Large intestine (tissue), 3 donors: Measurements from ENCODE around the gene FAM241A. TPM values are rescaled to one million over a fixed set of nuclear protein-coding genes. Genes with fewer than 3 reads are reported as not detected.

ENCODE experiments used
- DNase-seq, 2 donors: peaks; one replicate each; pipeline versions ENCODE4 v3.0.0 to v3.0.0-alpha.2; 2013
- H3K27ac ChIP-seq: one replicate; pipeline ENCODE4 v1.5.1; 2013; ENCODE audit warnings: low read length
- H3K27me3 ChIP-seq: 2 replicates; pipeline ENCODE4 v1.6.1; 2013; ENCODE audit warnings: low read length; ENCODE audit not compliant: control insufficient read depth, insufficient read depth
- H3K36me3 ChIP-seq: 2 replicates; pipeline ENCODE4 v1.6.1; 2013; ENCODE audit warnings: low read length; ENCODE audit not compliant: control insufficient read depth, insufficient read depth
- H3K4me1 ChIP-seq: one replicate; pipeline ENCODE4 v1.6.1; 2013; ENCODE audit warnings: low read length; ENCODE audit not compliant: control insufficient read depth, insufficient read depth
- H3K4me3 ChIP-seq: one replicate; pipeline ENCODE4 v1.5.1; 2013; ENCODE audit warnings: low read length
- H3K9me3 ChIP-seq: one replicate; pipeline ENCODE4 v1.6.1; 2013; ENCODE audit warnings: mild to moderate bottlenecking, low read depth, low read length, moderate library complexity; ENCODE audit not compliant: control insufficient read depth
- whole genome bisulfite sequencing: methylation state at CpG from one replicate; pipeline ENCODE4 v1.1.5; 2013; ENCODE audit warnings: low lambda C conversion rate; ENCODE audit not compliant: insufficient coverage; 5-methylcytosine and 5-hydroxymethylcytosine counted together
- polyA plus RNA-seq: library from polyadenylated mRNA; unstranded; fragments of 120-200 nt; gene quantifications from one replicate; pipeline ENCODE4 v1.2.1, GENCODE V29; 2013

FAM241A gene
- polyA plus RNA-seq, 1 donor, result 1.3 TPM

- H3K36me3 ChIP-seq, result no peaks in the 10 kb centered on the region
- no peaks in the 10 kb centered on the region for H3K27me3 ChIP-seq
- H3K27ac ChIP-seq, result no peak overlapping the region
- H3K9me3 ChIP-seq, result no peaks in the 10 kb centered on the region
- DNase-seq, result no peak
- H3K4me1 ChIP-seq, result peaks cover 3% of the 10 kb centered on the region
- WGBS, result 83% methylated on average over 1 of the region's 1 CpG
- no peak overlapping the region for H3K4me3 ChIP-seq
Measured at GRCh38 chr4:112210777-112211176, 65.5 kb downstream of the FAM241A start.

GRCh38 chr4:112213091-112213490, 67.8 kb downstream of the FAM241A start:
- Histone ChIP-seq H3K9me3 (no peaks in the 10 kb centered on the region), H3K27ac (no peak overlapping the region), H3K4me1 (no peaks in the 10 kb centered on the region), H3K27me3 (no peaks in the 10 kb centered on the region), H3K4me3 (no peak overlapping the region), H3K36me3 (no peaks in the 10 kb centered on the region)
- DNase-seq, result peak; percentile 24 to 31
- WGBS, result no CpG with 5 or more reads among the region's 2 CpGs

GRCh38 chr4:112213856-112214255, 68.6 kb downstream of the FAM241A start:
- H3K4me1 ChIP-seq, result no peaks in the 10 kb centered on the region
- no peaks in the 10 kb centered on the region for H3K9me3 ChIP-seq
- H3K36me3 ChIP-seq, result no peaks in the 10 kb centered on the region
- no peak overlapping the region for H3K27ac ChIP-seq
- H3K27me3 ChIP-seq, result no peaks in the 10 kb centered on the region
- DNase-seq, result no peak
- no peak overlapping the region for H3K4me3 ChIP-seq
- 95% methylated on average over 3 of the region's 3 CpGs for WGBS

- Histone ChIP-seq H3K27ac (no peak overlapping the region), H3K9me3 (no peaks in the 10 kb centered on the region), H3K27me3 (no peaks in the 10 kb centered on the region), H3K4me1 (no peaks in the 10 kb centered on the region), H3K4me3 (no peak overlapping the region), H3K36me3 (no peaks in the 10 kb centered on the region)
- peak in 1 of 2 donors; percentile 24 for DNase-seq
Measured at GRCh38 chr4:112214390-112215264, 69.4 kb downstream of the FAM241A start.

GRCh38 chr4:112219826-112220366, 74.6 kb downstream of the FAM241A start:
- no peaks in the 10 kb centered on the region for H3K4me1 ChIP-seq
- no peaks in the 10 kb centered on the region for H3K36me3 ChIP-seq
- DNase-seq, result no peak
- peaks cover 4% of the 10 kb centered on the region for H3K9me3 ChIP-seq
- H3K27ac ChIP-seq, result no peak overlapping the region
- H3K4me3 ChIP-seq, result no peak overlapping the region
- H3K27me3 ChIP-seq, result no peaks in the 10 kb centered on the region
- WGBS, result no CpG with 5 or more reads among the region's 7 CpGs

- Histone ChIP-seq H3K4me1 (no peaks in the 10 kb centered on the region), H3K4me3 (no peak overlapping the region), H3K9me3 (peaks cover 4% of the 10 kb centered on the region), H3K27me3 (no peaks in the 10 kb centered on the region), H3K27ac (no peak overlapping the region), H3K36me3 (no peaks in the 10 kb centered on the region)
- WGBS, result no CpG with 5 or more reads among the region's 43 CpGs
- no peak for DNase-seq
Measured at GRCh38 chr4:112222219-112222955, 77.1 kb downstream of the FAM241A start.

GRCh38 chr4:112225157-112225556, 79.9 kb downstream of the FAM241A start:
- H3K36me3 ChIP-seq, result no peaks in the 10 kb centered on the region
- H3K27ac ChIP-seq, result no peak overlapping the region
- no peaks in the 10 kb centered on the region for H3K4me1 ChIP-seq
- H3K4me3 ChIP-seq, result no peak overlapping the region
- H3K9me3 ChIP-seq, result peaks cover 4% of the 10 kb centered on the region
- WGBS, result 60% methylated on average over 1 of the region's 4 CpGs
- H3K27me3 ChIP-seq, result no peaks in the 10 kb centered on the region
- DNase-seq, result no peak

- peak; percentile 99 to 100 for DNase-seq
- Histone ChIP-seq H3K9me3 (peaks cover 2% of the 10 kb centered on the region), H3K4me1 (peaks cover 12% of the 10 kb centered on the region), H3K27ac (peak overlapping the region; percentile 100), H3K4me3 (peak overlapping the region; percentile 97), H3K36me3 (no peaks in the 10 kb centered on the region), H3K27me3 (no peaks in the 10 kb centered on the region)
- WGBS, result no CpG with 5 or more reads among the region's 52 CpGs
Measured at GRCh38 chr4:112230879-112231778, 85.9 kb downstream of the FAM241A start.

- Histone ChIP-seq H3K4me1 (peaks cover 12% of the 10 kb centered on the region), H3K9me3 (peaks cover 2% of the 10 kb centered on the region), H3K27me3 (no peaks in the 10 kb centered on the region), H3K36me3 (no peaks in the 10 kb centered on the region), H3K27ac (peak within 1 kb of the TSS; percentile 100), H3K4me3 (peak within 1 kb of the TSS; percentile 97)
- peak; percentile 84 to 91 for DNase-seq
- WGBS, result no CpG with 5 or more reads among the region's 70 CpGs
Measured at GRCh38 chr4:112231779-112232713, 86.8 kb downstream of the FAM241A start, which contains the start of gene AP1AR. TSS of gene AP1AR (plus strand) at chr4:112231787. CDS start at chr4:112232092, 305 bp downstream.
